ENCODE measurements around the gene PEX19.

Gene PEX19

GRCh38 chr1:160277330-160277729 lies 7.6 kb downstream of the PEX19 start:
- DNase-seq (ENCODE audit: low read depth), result no peak

- no peak for DNase-seq (ENCODE audit: low read depth)
Measured at GRCh38 chr1:160271025-160271424, 13.9 kb downstream of the PEX19 start.

GRCh38 chr1:160267284-160267991 lies 17.5 kb downstream of the PEX19 start:
- no peak for DNase-seq (ENCODE audit: low read depth)

- no peak for DNase-seq (ENCODE audit: low read depth)
Measured at GRCh38 chr1:160264795-160265307, 20.1 kb downstream of the PEX19 start.

GRCh38 chr1:160261893-160262794 lies 22.8 kb downstream of the PEX19 start, which contains the start of gene DCAF8:
DCAF8 (minus strand) TSS chr1:160262549; CDS start chr1:160244008, 18,541 bp downstream.
- peak; percentile 91 for DNase-seq (ENCODE audit: low read depth)

GRCh38 chr1:160261556-160261892 lies 23.4 kb downstream of the PEX19 start:
- peak; percentile 63 for DNase-seq (ENCODE audit: low read depth)

- DNase-seq (ENCODE audit: low read depth), result peak; percentile 87
Measured at GRCh38 chr1:160260406-160261382, 24.2 kb downstream of the PEX19 start.

- no peak for DNase-seq (ENCODE audit: low read depth)
Measured at GRCh38 chr1:160258177-160258798, 26.6 kb downstream of the PEX19 start.

- DNase-seq (ENCODE audit: low read depth), result no peak
Measured at GRCh38 chr1:160257411-160258015, 27.4 kb downstream of the PEX19 start.

- DNase-seq (ENCODE audit: low read depth), result peak; percentile 48
Measured at GRCh38 chr1:160256396-160257046, 28.4 kb downstream of the PEX19 start.

- no peak for DNase-seq (ENCODE audit: low read depth)
Measured at GRCh38 chr1:160255781-160256300, 29.1 kb downstream of the PEX19 start.

- peak; percentile 30 for DNase-seq (ENCODE audit: low read depth)
Measured at GRCh38 chr1:160251687-160252526, 33.0 kb downstream of the PEX19 start.

GRCh38 chr1:160251011-160251410 lies 33.9 kb downstream of the PEX19 start:
- DNase-seq (ENCODE audit: low read depth), result no peak

- no peak for DNase-seq (ENCODE audit: low read depth)
Measured at GRCh38 chr1:160247053-160247452, 37.9 kb downstream of the PEX19 start.

- DNase-seq (ENCODE audit: low read depth), result no peak
Measured at GRCh38 chr1:160245434-160245833, 39.5 kb downstream of the PEX19 start.

- DNase-seq (ENCODE audit: low read depth), result no peak
Measured at GRCh38 chr1:160244209-160244608, 40.7 kb downstream of the PEX19 start.

- no peak for DNase-seq (ENCODE audit: low read depth)
Measured at GRCh38 chr1:160243767-160244166, 41.2 kb downstream of the PEX19 start.

GRCh38 chr1:160239582-160240299 lies 45.2 kb downstream of the PEX19 start:
- no peak for DNase-seq (ENCODE audit: low read depth)
